Inflammatory macrophage treated with lipopolysaccharide for 1 hour (primary cell): ENCODE data around the gene HOXD3.

Source experiments
- DNase-seq, 2 donors: peaks; one replicate each; pipeline ENCODE4 v3.0.0-alpha.2; 2020 to 2022

Gene HOXD3

GRCh38 chr2:176184749-176185148 is 27.6 kb downstream of the HOXD3 start:
- no peak for DNase-seq

- no peak for DNase-seq
Observed at GRCh38 chr2:176186024-176186423, 28.9 kb downstream of the HOXD3 start.

- no peak for DNase-seq
Observed at GRCh38 chr2:176187200-176187898, 30.2 kb downstream of the HOXD3 start.

- DNase-seq: peak in 1 of 2 donors; percentile 14
Observed at GRCh38 chr2:176187899-176188773, 31.0 kb downstream of the HOXD3 start, which contains the start of gene HOXD1. Gene HOXD1 (plus strand): TSS chr2:176188668. CDS start chr2:176188802, 134 bp downstream.

- DNase-seq: no peak
Observed at GRCh38 chr2:176188774-176189680, 31.9 kb downstream of the HOXD3 start.

GRCh38 chr2:176189681-176190641 is 32.9 kb downstream of the HOXD3 start:
- no peak for DNase-seq

GRCh38 chr2:176192351-176192750 is 35.2 kb downstream of the HOXD3 start:
- no peak for DNase-seq

GRCh38 chr2:176193048-176193447 is 35.9 kb downstream of the HOXD3 start:
- DNase-seq: no peak

GRCh38 chr2:176199902-176200301 is 42.8 kb downstream of the HOXD3 start:
- DNase-seq: no peak

GRCh38 chr2:176200971-176201370 is 43.9 kb downstream of the HOXD3 start:
- DNase-seq: no peak

GRCh38 chr2:176202491-176202890 is 45.4 kb downstream of the HOXD3 start:
- DNase-seq: no peak

GRCh38 chr2:176205126-176205525 is 48.0 kb downstream of the HOXD3 start:
- no peak for DNase-seq

GRCh38 chr2:176206136-176206535 is 49.0 kb downstream of the HOXD3 start:
- DNase-seq: no peak

- no peak for DNase-seq
Observed at GRCh38 chr2:176206682-176207081, 49.6 kb downstream of the HOXD3 start.

- DNase-seq: no peak
Observed at GRCh38 chr2:176211110-176211509, 54.0 kb downstream of the HOXD3 start.

- no peak for DNase-seq
Observed at GRCh38 chr2:176212276-176212675, 55.2 kb downstream of the HOXD3 start.

GRCh38 chr2:176213406-176213805 is 56.3 kb downstream of the HOXD3 start:
- DNase-seq: no peak
